Fibroblast of mammary gland (primary cell): ENCODE measurements around the gene CAPG.

Experiments
- DNase-seq: peaks from one replicate; pipeline ENCODE4 v3.0.0-alpha.2; 2010; ENCODE audit warnings: low read depth
- H3K4me3 ChIP-seq: 2 replicates; pipeline ENCODE4 v1.5.1; 2011; ENCODE audit warnings: low read depth, mild to moderate bottlenecking, low read length, moderate library complexity; ENCODE audit not compliant: control insufficient read depth
- CTCF ChIP-seq: conservative IDR thresholded peaks from 2 replicates; pipeline ENCODE4 v1.5.1; 2011; ENCODE audit warnings: low read depth, low read length, inconsistent platforms; ENCODE audit not compliant: control insufficient read depth, insufficient read depth

Gene CAPG

GRCh38 chr2:85409845-85410583 is at the start of gene CAPG:
CAPG (minus strand) TSS chr2:85410366; CDS start chr2:85402145, 8,221 bp downstream.
- TF ChIP-seq CTCF: no peak
- no peak within 1 kb of the TSS for H3K4me3 ChIP-seq
- DNase-seq: no peak

GRCh38 chr2:85459771-85460170 is 49.6 kb upstream of the CAPG start:
- peak; percentile 18 for DNase-seq
- H3K4me3 ChIP-seq: no peak overlapping the region
- TF ChIP-seq CTCF: no peak

GRCh38 chr2:85458601-85459563 is 48.7 kb upstream of the CAPG start:
- no peak for TF ChIP-seq CTCF
- H3K4me3 ChIP-seq: no peak overlapping the region
- peak; percentile 28 for DNase-seq

DNA sequence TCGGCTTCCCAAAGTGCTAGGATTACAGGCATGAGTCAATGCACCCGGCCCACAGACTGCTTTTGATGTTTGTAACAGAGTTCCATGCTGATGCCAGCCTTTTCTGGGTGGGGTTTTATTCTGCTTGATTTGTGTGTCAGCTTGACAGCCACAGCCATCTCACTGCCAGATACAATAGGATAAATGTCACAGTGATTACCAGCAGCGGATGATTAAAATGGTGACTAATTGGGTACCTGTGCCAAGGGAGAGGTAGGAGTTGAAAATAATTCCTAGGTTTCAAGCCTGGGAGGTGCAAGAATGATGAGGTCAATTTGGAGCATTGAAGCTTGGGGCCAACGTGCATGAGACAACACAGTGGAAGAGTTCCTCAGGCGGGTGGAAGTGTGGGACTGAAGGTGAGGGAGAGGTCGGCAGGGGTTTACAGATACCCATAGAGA is 47.7 kb upstream of the CAPG start:
- peak; percentile 71 for DNase-seq
- H3K4me3 ChIP-seq: no peak overlapping the region
- no peak for TF ChIP-seq CTCF

GRCh38 chr2:85457043-85457442 is 46.9 kb upstream of the CAPG start:
- no peak for TF ChIP-seq CTCF
- no peak overlapping the region for H3K4me3 ChIP-seq
- no peak for DNase-seq

DNA sequence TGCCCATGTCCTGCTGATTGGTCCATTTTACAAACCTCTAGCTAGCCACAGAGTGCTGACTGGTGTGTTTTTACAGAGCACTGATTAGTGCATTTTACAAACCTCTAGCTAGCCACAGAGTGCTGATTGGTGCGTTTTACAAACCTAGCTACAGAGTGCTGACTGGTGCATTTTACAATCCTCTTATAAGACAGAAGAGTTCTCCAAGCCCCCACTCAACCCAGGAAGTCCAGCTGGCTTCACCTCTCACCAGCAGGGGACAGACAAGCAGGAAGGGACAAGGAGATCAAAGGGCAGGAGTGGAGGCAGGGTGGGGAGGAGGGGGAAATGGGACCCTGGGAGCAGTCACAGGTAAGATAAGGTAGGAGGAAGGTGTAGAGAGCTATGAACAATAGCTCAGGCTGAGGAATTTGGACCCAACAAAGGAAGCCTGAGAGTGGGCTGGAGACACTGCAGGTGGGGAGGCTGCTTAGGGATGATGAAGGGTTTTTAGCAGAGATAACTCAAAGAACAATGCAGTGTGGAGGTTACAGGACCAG is 45.5 kb upstream of the CAPG start:
- TF ChIP-seq CTCF: no peak
- H3K4me3 ChIP-seq: no peak overlapping the region
- DNase-seq: no peak
